Activated naive CD8-positive, alpha-beta T cell treated with anti-CD3 and anti-CD28 coated beads, Interleukin-2, amount 10 ng/mL, durations not matched to agents 7 days and 5 days (primary cell): ENCODE results near the gene SH3YL1. TPM values are rescaled to one million over a fixed set of nuclear protein-coding genes. Genes with fewer than 3 reads are reported as not detected.

ENCODE experiments used
- ATAC-seq: fragments of 150-1000 bp; cut with Tn5 transposase; one replicate; pipeline ENCODE4 v1.10.0; 2021; ENCODE audit warnings: low read depth, moderate library complexity
- POLR2A ChIA-PET: fragments of 350-600 bp; sonication (Branson Sonifier 250); formaldehyde crosslinking; loops from one replicate; lab custom pipeline; 2021; ENCODE audit warnings: antibody characterized with exemption; lab: Charles Lee
- DNase-seq: peaks from one replicate; pipeline ENCODE4 v3.0.0; 2021
- H3K27ac Mint-ChIP-seq: one replicate; pipeline ENCODE4 v1.8.0; 2022; ENCODE audit warnings: mild to moderate bottlenecking, mixed read lengths
- H3K27me3 Mint-ChIP-seq: one replicate; pipeline ENCODE4 v1.8.0; 2022; ENCODE audit warnings: mild to moderate bottlenecking, moderate library complexity, mixed read lengths
- H3K36me3 Mint-ChIP-seq: one replicate; pipeline ENCODE4 v1.8.0; 2021; ENCODE audit warnings: mild to moderate bottlenecking, mixed read lengths
- H3K4me1 Mint-ChIP-seq: one replicate; pipeline ENCODE4 v1.8.0; 2021; ENCODE audit warnings: mixed read lengths
- H3K4me3 Mint-ChIP-seq: one replicate; pipeline ENCODE4 v1.8.0; 2022; ENCODE audit warnings: mild to moderate bottlenecking, moderate library complexity, mixed read lengths
- H3K9me3 Mint-ChIP-seq: one replicate; pipeline ENCODE4 v1.8.0; 2021; ENCODE audit warnings: mixed read lengths
- total RNA-seq, 2 experiments: library from RNA; stranded (reverse); gene quantifications; one replicate each; pipeline ENCODE4 v1.2.3, GENCODE V29; 2021

The SH3YL1 gene
- total RNA-seq, 2 experiments from 2014 or later = 32.8 to 40.1 TPM

GRCh38 chr2:287471-287885 lies 23.6 kb upstream of the SH3YL1 start:
- ATAC-seq (peak; percentile 47), DNase-seq (peak; percentile 38)
- no peak overlapping the region for H3K27ac Mint-ChIP-seq
- peaks cover 42% of the 10 kb centered on the region for H3K27me3 Mint-ChIP-seq
- no peaks in the 10 kb centered on the region for H3K9me3 Mint-ChIP-seq
- peaks cover 1% of the 10 kb centered on the region for H3K4me1 Mint-ChIP-seq
- H3K4me3 Mint-ChIP-seq = no peak overlapping the region
- POLR2A ChIA-PET = no interaction called here
- peaks cover 3% of the 10 kb centered on the region for H3K36me3 Mint-ChIP-seq

GRCh38 chr2:286774-287392 lies 23.1 kb upstream of the SH3YL1 start:
- Mint-ChIP-seq H3K4me1 (peaks cover 1% of the 10 kb centered on the region), H3K27me3 (peaks cover 42% of the 10 kb centered on the region), H3K27ac (no peak overlapping the region), H3K9me3 (no peaks in the 10 kb centered on the region), H3K36me3 (peaks cover 5% of the 10 kb centered on the region), H3K4me3 (peak overlapping the region; percentile 8)
- ATAC-seq (no peak), DNase-seq (no peak)
- POLR2A ChIA-PET = no interaction called here

GRCh38 chr2:286035-286434 lies 22.2 kb upstream of the SH3YL1 start:
- H3K4me3 Mint-ChIP-seq = no peak overlapping the region
- no peak overlapping the region for H3K27ac Mint-ChIP-seq
- H3K9me3 Mint-ChIP-seq = no peaks in the 10 kb centered on the region
- H3K36me3 Mint-ChIP-seq = peaks cover 8% of the 10 kb centered on the region
- H3K27me3 Mint-ChIP-seq = peaks cover 38% of the 10 kb centered on the region
- no peak for DNase-seq
- no peak for ATAC-seq
- peaks cover 1% of the 10 kb centered on the region for H3K4me1 Mint-ChIP-seq
- POLR2A ChIA-PET = no interaction called here

- POLR2A ChIA-PET = no interaction called here
- no peak overlapping the region for H3K4me3 Mint-ChIP-seq
Observed at GRCh38 chr2:285531-285930, 21.7 kb upstream of the SH3YL1 start.

GRCh38 chr2:284896-285492 lies 21.2 kb upstream of the SH3YL1 start:
- peaks cover 1% of the 10 kb centered on the region for H3K4me1 Mint-ChIP-seq
- no peaks in the 10 kb centered on the region for H3K9me3 Mint-ChIP-seq
- H3K27ac Mint-ChIP-seq = no peak overlapping the region
- peaks cover 8% of the 10 kb centered on the region for H3K36me3 Mint-ChIP-seq
- POLR2A ChIA-PET = no interaction called here
- ATAC-seq (no peak), DNase-seq (no peak)
- H3K27me3 Mint-ChIP-seq = peaks cover 28% of the 10 kb centered on the region
- no peak overlapping the region for H3K4me3 Mint-ChIP-seq

More at GRCh38 chr2:285531-285930, 21.7 kb upstream of the SH3YL1 start:
- peaks cover 8% of the 10 kb centered on the region for H3K36me3 Mint-ChIP-seq
- H3K27me3 Mint-ChIP-seq = peaks cover 33% of the 10 kb centered on the region
- ATAC-seq (no peak), DNase-seq (no peak)
- peaks cover 1% of the 10 kb centered on the region for H3K4me1 Mint-ChIP-seq
- no peak overlapping the region for H3K27ac Mint-ChIP-seq
- no peaks in the 10 kb centered on the region for H3K9me3 Mint-ChIP-seq

- Mint-ChIP-seq H3K4me3 (no peak overlapping the region), H3K36me3 (peaks cover 10% of the 10 kb centered on the region), H3K4me1 (no peaks in the 10 kb centered on the region), H3K27me3 (peaks cover 21% of the 10 kb centered on the region), H3K27ac (no peak overlapping the region), H3K9me3 (no peaks in the 10 kb centered on the region)
- POLR2A ChIA-PET = no interaction called here
- DNase-seq (no peak), ATAC-seq (no peak)
Observed at GRCh38 chr2:283996-284794, 20.4 kb upstream of the SH3YL1 start.

- no peak for DNase-seq
- Mint-ChIP-seq H3K4me1 (no peaks in the 10 kb centered on the region), H3K9me3 (no peaks in the 10 kb centered on the region), H3K27me3 (peaks cover 19% of the 10 kb centered on the region), H3K36me3 (peaks cover 12% of the 10 kb centered on the region), H3K27ac (no peak overlapping the region), H3K4me3 (no peak overlapping the region)
- POLR2A ChIA-PET = no interaction called here
- ATAC-seq = no peak
Observed at GRCh38 chr2:282371-283263, 18.8 kb upstream of the SH3YL1 start.

GRCh38 chr2:281381-281780 lies 17.5 kb upstream of the SH3YL1 start:
- Mint-ChIP-seq H3K9me3 (no peaks in the 10 kb centered on the region), H3K4me3 (no peak overlapping the region), H3K4me1 (no peaks in the 10 kb centered on the region), H3K27me3 (peaks cover 11% of the 10 kb centered on the region), H3K36me3 (peaks cover 15% of the 10 kb centered on the region), H3K27ac (no peak overlapping the region)
- POLR2A ChIA-PET = no interaction called here
- DNase-seq (no peak), ATAC-seq (no peak)

- POLR2A ChIA-PET = no interaction called here
- Mint-ChIP-seq H3K4me1 (no peaks in the 10 kb centered on the region), H3K9me3 (no peaks in the 10 kb centered on the region), H3K36me3 (peaks cover 15% of the 10 kb centered on the region), H3K4me3 (no peak overlapping the region), H3K27ac (no peak overlapping the region), H3K27me3 (peaks cover 4% of the 10 kb centered on the region)
- no peak for DNase-seq
- no peak for ATAC-seq
Observed at GRCh38 chr2:280650-281110, 16.8 kb upstream of the SH3YL1 start.

GRCh38 chr2:279956-280649 lies 16.3 kb upstream of the SH3YL1 start:
- Mint-ChIP-seq H3K36me3 (peaks cover 15% of the 10 kb centered on the region), H3K27me3 (no peaks in the 10 kb centered on the region), H3K4me1 (no peaks in the 10 kb centered on the region), H3K27ac (no peak overlapping the region), H3K4me3 (no peak overlapping the region), H3K9me3 (no peaks in the 10 kb centered on the region)
- ATAC-seq = no peak
- POLR2A ChIA-PET = no interaction called here
- no peak for DNase-seq

GRCh38 chr2:279366-279765 lies 15.5 kb upstream of the SH3YL1 start:
- DNase-seq (no peak), ATAC-seq (no peak)
- Mint-ChIP-seq H3K27me3 (no peaks in the 10 kb centered on the region), H3K36me3 (peaks cover 17% of the 10 kb centered on the region), H3K27ac (no peak overlapping the region), H3K4me1 (no peaks in the 10 kb centered on the region), H3K9me3 (no peaks in the 10 kb centered on the region), H3K4me3 (no peak overlapping the region)
- POLR2A ChIA-PET = no interaction called here

- peaks cover 17% of the 10 kb centered on the region for H3K36me3 Mint-ChIP-seq
- H3K27ac Mint-ChIP-seq = no peak overlapping the region
Observed at GRCh38 chr2:278927-279320, 15.1 kb upstream of the SH3YL1 start.

More at GRCh38 chr2:278927-279320, 15.1 kb upstream of the SH3YL1 start:
- Mint-ChIP-seq H3K4me1 (no peaks in the 10 kb centered on the region), H3K4me3 (no peak overlapping the region), H3K27me3 (no peaks in the 10 kb centered on the region), H3K9me3 (no peaks in the 10 kb centered on the region)
- POLR2A ChIA-PET = no interaction called here
- no peak for ATAC-seq
- DNase-seq = no peak
